IMR-90 (cell line): ENCODE measurements around the gene ZNF227.

Experiments used
- BHLHE40 ChIP-seq: fragments of 150-350 bp; IDR thresholded peaks from 2 replicates; pipeline ENCODE4 v1.6.1; 2016; ENCODE audit warnings: mild to moderate bottlenecking, low read depth, low read length
- CEBPB ChIP-seq: IDR thresholded peaks from 2 replicates; pipeline ENCODE4 v1.6.1; 2012; ENCODE audit warnings: low read depth, low read length, improper control_type of control experiment
- CTCF ChIP-seq: conservative IDR thresholded peaks from 2 replicates; pipeline ENCODE4 v1.5.1; 2012; ENCODE audit warnings: mild to moderate bottlenecking, low read depth, low read length, improper control_type of control experiment
- ELK1 ChIP-seq: fragments of 150-350 bp; IDR thresholded peaks from 2 replicates; pipeline ENCODE4 v1.6.1; 2016; ENCODE audit warnings: low read depth, mild to moderate bottlenecking, low read length, moderate library complexity, borderline replicate concordance
- FOS ChIP-seq: fragments of 150-350 bp; IDR thresholded peaks from 2 replicates; pipeline ENCODE4 v1.6.1; 2016; ENCODE audit warnings: low read depth, low read length
- MAFK ChIP-seq: IDR thresholded peaks from 2 replicates; pipeline ENCODE4 v1.6.1; 2012; ENCODE audit warnings: low read depth, low read length, improper control_type of control experiment
- MAZ ChIP-seq: IDR thresholded peaks from 2 replicates; pipeline ENCODE4 v1.6.1; 2012; ENCODE audit warnings: low read depth, mild to moderate bottlenecking, low read length, improper control_type of control experiment, moderate library complexity, borderline replicate concordance
- POLR2A ChIP-seq: IDR thresholded peaks from 2 replicates; pipeline ENCODE4 v1.6.1; 2012; ENCODE audit warnings: mild to moderate bottlenecking, low read depth, low read length
- RAD21 ChIP-seq: IDR thresholded peaks from 2 replicates; pipeline ENCODE4 v1.6.1; 2012; ENCODE audit warnings: low read length, improper control_type of control experiment
- RFX5 ChIP-seq: IDR thresholded peaks from 2 replicates; pipeline ENCODE4 v1.8.0; 2012; ENCODE audit warnings: low read depth, mild to moderate bottlenecking, low read length, moderate library complexity
- SMC3 ChIP-seq: fragments of 150-350 bp; IDR thresholded peaks from 2 replicates; pipeline ENCODE4 v1.6.1; 2016; ENCODE audit warnings: low read depth, mild to moderate bottlenecking, antibody characterized with exemption, low read length, moderate library complexity
- USF2 ChIP-seq: fragments of 150-350 bp; IDR thresholded peaks from 2 replicates; pipeline ENCODE4 v1.6.1; 2017; ENCODE audit warnings: mild to moderate bottlenecking, antibody characterized with exemption, low read length, low read depth

GRCh38 chr19:44164673-44165512 is 47.4 kb upstream of the ZNF227 start, which contains the start of gene ZNF226:
- TF ChIP-seq POLR2A (peak; percentile 24; the same call in 1 of the 2 replicates), CTCF (no peak), SMC3 (no peak), BHLHE40 (no peak), MAZ (no peak), RFX5 (no peak), MAFK (0 out of 2 replicates have a peak, but pooled peaks have one; percentile 2), ELK1 (no peak), USF2 (no peak), FOS (no peak), CEBPB (no peak), RAD21 (no peak)
